Activated CD4-positive, CD25-positive, alpha-beta regulatory T cell treated with anti-CD3 and anti-CD28 coated beads, Interleukin-2, amount 50 U/mL, for 16 hours (primary cell): ENCODE measurements around the gene ARMCX6.
"Not testable (repeated sequence)": the region's sequence is repeated elsewhere in the genome, so short reads cannot be mapped to it uniquely, and the experiment has no call there.

Experiments used
- DNase-seq: peaks from one replicate; pipeline ENCODE4 v3.0.0-alpha.2; 2020; ENCODE audit warnings: low read depth, low spot score

Gene ARMCX6

DNA sequence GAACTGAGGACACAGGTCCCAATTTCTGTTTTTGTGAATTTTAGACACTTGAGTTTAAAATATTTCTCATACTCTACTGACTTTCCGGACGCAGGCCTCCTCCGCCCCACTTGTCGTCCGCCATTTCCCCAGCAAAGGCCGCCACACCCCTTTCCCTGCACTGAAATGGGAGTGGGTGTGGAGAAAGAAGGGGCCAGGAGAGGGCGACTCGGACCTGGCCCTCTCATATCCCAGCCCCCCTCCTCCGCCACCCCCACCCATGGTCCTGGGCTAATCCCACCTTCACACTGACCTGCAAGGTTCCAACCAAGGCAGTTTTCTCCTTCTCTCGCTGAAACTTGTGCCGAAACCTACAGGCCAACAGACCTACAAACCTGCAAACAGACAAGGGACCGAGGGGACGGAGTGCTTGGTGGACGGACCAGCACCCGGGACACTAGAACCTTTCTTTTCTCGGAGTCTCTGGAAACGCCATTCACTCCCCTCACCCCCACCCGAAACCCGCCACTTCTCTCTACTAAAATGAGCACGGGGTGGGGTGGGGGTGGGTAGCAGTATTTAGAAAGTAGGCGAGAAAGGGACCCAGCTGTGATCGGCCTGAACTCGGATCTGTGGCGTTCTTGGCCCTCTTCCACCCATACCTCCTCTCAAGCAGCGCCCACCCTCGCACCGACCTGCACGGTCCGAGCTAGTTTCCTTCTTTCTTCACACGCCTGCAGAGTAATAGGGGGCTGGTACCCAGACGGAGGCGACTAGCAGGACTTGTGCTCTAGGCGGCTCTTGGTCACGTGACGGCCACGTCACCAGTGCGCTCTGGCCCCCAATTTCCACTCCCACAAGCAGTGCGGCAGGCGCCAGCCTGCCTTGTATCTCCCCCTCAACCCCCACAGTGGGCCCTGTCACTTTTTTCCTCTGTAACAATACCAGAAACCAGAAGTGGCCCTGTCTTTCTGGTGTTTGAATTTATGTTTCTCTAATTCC lies at the start of gene ARMCX6:
Gene ARMCX6, minus strand, starts transcription at position 790 of the 981 bp plus-strand sequence. CDS start 1,380 bp downstream, outside the sequence.
- DNase-seq: peak; percentile 26

DNA sequence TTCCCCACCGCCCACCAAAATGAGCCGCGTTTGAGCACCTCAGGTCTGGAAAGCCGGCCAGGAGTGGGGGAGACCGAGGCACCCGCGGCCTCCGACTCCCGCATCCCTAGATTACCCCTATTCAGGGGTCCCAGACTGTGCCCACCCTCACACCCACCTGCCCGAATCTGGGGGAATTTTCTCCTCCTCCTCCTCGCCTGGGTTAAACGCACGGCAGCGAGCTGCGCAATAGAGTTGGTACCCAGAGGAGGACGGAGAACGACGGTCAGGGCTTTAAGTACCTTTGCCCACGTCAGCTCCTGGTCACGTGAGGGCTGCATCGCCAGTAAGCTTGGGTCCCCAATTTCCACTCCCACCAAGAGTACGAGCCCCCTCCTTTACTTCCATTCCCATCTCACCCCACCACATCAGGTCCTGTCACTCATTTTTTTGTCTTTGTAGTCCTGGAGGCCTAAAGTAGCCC lies 41.8 kb upstream of the ARMCX6 start, which contains the start of gene ARMCX2:
Gene ARMCX2, minus strand, starts transcription at position 250 of the 463 bp plus-strand sequence. CDS start 2,262 bp downstream, outside the sequence.
- no peak for DNase-seq

DNA sequence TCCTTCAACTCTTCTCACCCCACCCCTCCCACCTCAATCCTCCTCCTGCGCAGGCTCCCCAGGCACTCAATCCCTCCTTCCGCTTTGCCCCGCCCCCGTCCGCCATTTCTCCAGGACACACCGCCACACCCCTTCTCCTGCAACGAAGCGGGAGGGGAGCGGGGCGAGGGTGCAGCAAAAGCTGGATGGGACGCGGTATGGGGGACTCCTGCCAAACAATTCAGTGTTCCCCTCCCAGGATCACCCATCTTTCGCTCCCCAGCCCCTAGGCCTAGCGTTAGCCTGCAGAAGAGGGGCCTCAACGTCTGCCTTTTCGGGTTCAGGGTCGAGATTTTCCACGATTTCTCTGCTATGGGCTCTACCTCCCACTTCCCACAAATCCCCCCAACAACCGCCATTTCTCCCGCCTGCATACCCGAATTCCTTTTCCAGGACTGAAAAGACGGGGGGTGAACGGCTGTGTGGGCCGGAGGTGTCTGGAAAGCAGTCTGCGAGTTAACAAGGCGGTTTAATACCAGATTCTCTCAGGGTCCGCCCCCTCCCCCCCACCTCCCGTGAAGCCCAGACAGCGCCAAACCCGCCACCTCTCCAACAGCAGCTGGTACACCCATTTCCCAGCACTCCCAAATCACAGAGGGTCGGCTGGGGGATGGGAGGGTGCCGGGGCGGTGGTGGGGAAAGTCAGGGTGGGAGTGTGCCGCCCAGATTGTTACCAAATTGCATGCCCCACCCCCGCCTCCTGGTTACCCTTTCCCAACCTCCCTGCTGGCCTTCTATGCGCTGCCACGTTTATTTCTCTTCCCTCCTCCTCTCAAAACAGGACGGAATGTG lies 41.1 kb upstream of the ARMCX6 start:
- peak; percentile 28 for DNase-seq

DNA sequence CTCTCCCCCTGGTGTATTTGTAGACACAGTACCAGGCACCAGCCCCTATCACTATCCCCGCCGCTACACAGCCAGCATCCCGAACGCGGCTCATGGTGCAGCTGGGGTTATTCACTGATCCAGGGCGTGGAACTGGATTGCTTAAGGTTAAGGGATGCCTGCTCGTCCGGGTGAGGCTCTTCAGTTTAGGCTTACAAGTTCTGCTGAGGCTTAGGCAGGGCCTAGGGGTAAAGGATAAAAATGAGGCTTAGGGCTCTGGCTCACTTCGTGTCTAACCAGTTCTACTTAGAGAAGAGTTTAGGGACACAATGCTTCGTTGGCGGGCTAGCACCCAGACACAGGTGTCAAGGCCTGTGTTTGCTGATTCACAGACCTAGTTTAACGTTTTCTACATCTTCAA lies 39.7 kb upstream of the ARMCX6 start:
- no peak for DNase-seq

DNA sequence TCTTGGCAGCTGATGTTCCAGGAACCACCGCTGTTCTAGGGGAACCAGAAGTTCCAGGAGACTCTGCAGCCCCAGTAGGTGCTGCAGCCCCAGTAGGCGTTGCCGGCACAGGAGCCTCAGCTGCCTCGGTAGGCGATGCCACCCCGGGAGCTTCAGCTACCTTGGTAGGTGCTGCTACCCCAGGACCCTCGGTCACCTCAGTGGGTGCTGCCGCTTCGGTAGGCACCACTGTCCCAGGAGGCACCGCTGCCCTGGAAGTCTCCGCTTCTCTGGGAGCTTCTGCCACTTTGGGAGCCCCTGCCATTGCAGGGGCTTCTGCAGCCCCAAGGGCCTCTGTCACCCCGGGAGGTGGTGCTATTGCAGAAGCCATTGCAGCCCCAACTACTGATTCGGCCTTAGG lies 39.0 kb upstream of the ARMCX6 start:
- no peak for DNase-seq

DNA sequence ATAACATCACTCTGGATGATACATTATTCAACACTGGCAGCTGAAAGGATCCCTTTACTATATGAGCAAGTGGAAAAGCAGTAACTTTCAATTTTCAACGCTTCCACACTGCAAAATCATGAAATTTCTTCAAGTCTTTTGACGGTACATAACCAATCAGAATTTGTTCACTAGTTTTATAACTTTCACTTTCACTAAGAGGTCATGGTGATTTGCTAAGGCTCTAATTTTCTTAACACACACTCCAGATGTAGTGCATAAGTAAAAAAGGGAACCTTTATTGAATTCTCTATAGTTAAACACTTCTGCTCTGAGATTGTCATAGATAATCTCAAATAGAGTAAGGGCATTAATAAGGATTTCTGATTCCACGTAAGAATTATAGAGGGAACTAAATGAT lies 37.7 kb upstream of the ARMCX6 start:
- DNase-seq: no peak

DNA sequence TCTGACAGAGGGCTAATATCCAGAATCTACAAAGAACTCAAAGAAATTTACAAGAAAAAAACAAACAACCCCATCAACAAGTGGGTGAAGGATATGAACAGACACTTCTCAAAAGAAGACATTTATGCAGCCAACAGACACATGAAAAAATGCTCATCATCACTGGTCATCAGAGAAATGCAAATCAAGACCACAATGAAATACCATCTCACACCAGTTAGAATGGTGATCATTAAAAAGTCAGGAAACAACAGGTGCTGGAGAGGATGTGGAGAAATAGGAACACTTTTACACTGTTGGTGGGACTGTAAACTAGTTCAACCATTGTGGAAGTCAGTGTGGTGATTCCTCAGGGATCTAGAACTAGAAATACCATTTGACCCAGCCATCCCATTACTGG lies 29.9 kb upstream of the ARMCX6 start:
- not testable (repeated sequence) for DNase-seq

DNA sequence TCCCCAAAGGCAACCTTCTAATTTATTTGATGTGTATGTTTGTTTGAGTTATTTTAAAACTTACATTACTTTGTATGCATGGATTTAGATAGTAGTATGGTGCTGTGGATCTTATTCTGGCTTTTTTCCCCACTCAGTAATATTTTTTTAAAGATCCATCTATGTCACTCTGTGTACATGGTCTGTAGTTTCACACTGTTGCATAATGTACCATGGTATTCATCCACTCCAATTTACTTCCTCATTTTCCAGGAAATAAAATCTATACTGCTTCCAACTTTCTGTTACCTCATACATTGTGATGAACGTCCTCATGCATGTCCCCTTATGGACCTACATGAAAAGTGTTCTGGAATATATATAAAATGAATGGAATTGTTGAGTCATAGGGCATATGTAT lies 24.3 kb upstream of the ARMCX6 start:
- DNase-seq: no peak

DNA sequence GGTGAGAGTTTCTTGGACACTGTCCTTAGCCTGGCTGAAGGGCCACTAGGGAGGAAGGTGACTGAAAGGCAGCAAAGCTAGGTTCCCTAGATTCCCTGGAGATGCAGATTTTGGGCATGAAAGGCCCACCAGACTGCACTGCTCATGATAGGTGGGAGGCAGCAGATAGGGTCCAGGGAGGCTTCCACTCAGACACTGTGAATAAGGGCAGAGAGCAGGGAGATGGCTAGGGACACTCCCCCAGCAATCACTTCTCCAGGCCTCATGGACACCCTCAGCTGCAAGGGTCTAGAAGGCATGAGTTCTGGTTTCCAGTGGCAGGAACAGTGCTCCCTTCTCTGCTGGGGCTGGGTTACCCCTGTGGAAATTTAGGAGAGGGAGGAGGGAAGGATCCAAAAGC lies 21.8 kb upstream of the ARMCX6 start:
- no peak for DNase-seq

DNA sequence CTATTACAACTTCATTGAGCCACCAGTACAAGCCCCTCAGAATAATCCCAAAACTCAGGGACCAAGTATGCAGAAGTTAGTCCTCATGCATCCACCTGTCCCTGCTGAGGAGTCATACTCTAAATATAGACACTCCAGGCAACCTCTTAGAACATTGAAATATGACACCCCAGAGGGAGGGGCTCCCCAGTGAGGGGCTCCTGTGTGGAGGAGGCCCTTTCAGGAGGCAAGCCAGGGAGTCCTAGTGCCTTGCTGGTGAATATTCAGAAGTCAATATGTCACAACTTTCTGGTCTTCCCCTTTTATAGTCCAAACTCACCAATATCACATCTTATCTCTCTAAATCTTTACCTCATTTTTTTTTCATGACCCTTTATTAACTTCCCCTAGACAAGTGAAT lies 1.6 kb upstream of the ARMCX6 start:
- no peak for DNase-seq

DNA sequence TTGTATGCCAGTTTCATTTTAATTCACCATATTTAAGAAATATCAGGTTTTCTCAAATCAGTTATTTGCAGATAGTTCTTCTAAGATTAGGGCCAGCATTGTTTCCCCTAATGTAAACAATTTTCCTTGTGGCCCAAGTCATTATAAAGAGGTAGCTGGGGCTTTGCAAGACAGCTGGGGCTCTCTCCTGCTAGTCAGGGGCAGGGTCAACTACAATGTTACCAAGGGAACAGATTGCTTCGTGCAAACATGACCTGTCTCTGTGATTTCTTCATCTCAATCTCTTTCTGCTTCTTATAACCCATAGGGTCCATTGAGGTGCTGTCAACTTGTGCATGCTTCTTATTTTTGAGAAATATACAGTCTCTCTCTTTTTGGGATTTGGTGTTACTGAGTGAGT lies 12.1 kb downstream of the ARMCX6 start:
- no peak for DNase-seq

DNA sequence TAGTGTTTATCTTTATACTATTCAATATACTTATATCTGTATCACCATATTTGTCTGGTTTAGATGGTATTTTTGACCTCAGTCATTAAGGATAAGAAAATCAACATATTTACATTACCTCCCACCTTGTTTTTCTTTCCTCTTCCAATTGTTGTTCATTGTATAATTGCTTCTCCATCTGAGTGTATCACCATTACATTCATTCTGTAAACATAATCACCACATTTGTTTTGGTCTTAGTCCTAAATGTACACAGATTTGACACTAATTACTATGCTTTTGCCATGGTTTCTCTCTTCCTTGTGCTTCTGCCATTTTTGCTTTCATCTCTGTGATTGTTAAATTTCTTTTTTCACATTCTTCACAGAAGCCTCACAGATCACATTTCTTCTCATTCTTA lies 12.7 kb downstream of the ARMCX6 start:
- DNase-seq: no peak

DNA sequence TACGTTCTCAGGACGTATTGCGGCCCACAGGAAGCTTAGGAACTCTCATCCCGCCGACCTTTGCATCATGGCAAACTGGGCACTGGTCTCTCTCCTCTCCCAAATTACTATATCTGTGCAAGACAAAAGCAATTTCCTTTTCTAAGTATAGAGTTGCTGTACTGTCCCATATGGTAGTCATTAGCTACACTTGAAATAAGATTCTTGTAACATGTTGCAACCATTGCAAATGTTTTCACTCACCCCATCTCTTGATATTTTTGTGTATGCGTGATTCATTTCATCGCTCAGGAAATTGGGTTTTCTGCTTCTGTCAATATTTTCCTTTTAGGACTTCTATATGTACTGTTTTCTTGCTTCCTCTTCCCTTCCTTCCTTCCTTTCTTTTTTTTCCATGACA lies 15.7 kb downstream of the ARMCX6 start:
- no peak for DNase-seq

DNA sequence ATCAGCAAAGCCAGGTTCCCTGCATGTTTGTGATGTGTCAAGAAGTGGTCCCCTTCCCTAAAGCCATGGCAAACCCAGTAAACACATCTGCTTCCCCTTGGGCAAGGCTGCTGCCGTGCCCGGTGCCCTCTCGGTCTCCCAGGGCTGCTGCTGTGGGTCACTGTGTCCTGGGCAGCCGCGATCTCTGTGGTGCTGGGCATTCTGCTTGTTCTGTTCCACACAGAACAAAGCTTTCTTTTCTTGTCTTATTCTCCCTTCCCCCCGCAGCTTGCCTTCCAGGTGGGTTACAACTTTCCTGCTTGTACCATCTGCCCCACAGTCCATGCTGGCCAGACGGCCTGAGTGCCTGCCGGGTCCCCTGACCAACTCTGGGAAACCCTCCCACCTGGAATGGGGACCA lies 18.2 kb downstream of the ARMCX6 start:
- DNase-seq: not testable (repeated sequence)

DNA sequence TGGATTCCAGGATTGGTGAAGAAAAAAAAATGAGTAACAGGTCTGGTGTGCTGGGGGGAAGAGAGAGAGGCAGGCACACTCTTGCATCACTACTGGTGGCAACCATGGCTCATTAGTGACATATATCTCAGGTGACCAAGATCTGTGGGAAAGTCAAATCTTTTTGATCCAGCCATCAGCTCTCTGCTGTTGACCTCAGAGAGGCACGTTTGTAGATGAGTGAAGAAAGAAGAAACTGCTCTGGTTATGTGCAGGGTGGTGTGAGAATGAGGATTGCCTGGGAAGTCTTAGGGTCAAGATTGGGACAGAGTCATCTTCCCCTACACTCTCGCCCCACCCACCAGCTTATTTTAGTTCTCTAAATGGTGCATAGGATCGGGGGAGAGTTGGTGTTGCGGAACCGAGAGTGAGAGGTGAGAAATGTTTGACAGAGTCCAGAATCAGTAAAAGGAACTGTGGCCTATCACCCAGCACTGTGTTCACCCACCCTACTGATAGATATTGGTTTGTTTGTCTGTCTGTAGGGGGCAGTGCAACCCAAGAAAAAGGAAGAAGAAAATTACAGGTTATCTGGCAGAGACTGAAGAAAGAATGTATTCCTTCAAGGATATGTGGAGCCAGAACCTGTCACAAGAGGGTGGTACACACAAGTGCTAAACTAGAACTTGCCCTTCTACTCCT lies 21.9 kb downstream of the ARMCX6 start:
- DNase-seq: peak; percentile 18
